K562 (cell line): ENCODE data around the gene CUTC. TPM values are rescaled to one million over a fixed set of nuclear protein-coding genes. Genes with fewer than 3 reads are reported as not detected.

Source experiments
- CAMTA2 ChIP-seq: fragments of 250-450 bp; sonication (Bioruptor Pico); conservative IDR thresholded peaks from 2 replicates; pipeline ENCODE4 v1.5.1; 2022
- HDAC1 ChIP-seq, 2 experiments: fragments of 450-650 bp; IDR thresholded peaks; 2 replicates each; pipeline ENCODE4 v1.6.1; 2016 to 2017; ENCODE audit warnings: inconsistent platforms in 1 of 2, mild to moderate bottlenecking in 1 of 2, moderate library complexity in 1 of 2
- HLTF ChIP-seq: fragments of 450-650 bp; IDR thresholded peaks from 2 replicates; pipeline ENCODE4 v1.6.1; 2016
- KLF13 ChIP-seq: fragments of 450-650 bp; IDR thresholded peaks from 2 replicates; pipeline ENCODE4 v1.6.1; 2016; ENCODE audit warnings: missing genetic modification characterization, low read depth, mild to moderate bottlenecking, missing compliant biosample characterization, moderate library complexity, borderline replicate concordance
- MAFF ChIP-seq: IDR thresholded peaks from 2 replicates; pipeline ENCODE4 v1.6.1; 2012; ENCODE audit warnings: low read length, improper control_type of control experiment
- MAFK ChIP-seq: IDR thresholded peaks from 2 replicates; pipeline ENCODE4 v1.6.1; 2011; ENCODE audit warnings: low read length, improper control_type of control experiment
- MXI1 ChIP-seq: IDR thresholded peaks from 2 replicates; pipeline ENCODE4 v1.6.1; 2011; ENCODE audit warnings: low read depth, mild to moderate bottlenecking, improper control_type of control experiment, low read length
- NEUROD1 ChIP-seq: fragments of 150-350 bp; IDR thresholded peaks from 2 replicates; pipeline ENCODE4 v1.6.1; 2014; ENCODE audit warnings: borderline replicate concordance, low read length, low read depth; ENCODE audit not compliant: partially characterized antibody
- POLR3A ChIP-seq: IDR thresholded peaks from 2 replicates; pipeline ENCODE4 v1.6.1; 2011; ENCODE audit warnings: borderline replicate concordance, mild to moderate bottlenecking, moderate library complexity; ENCODE audit not compliant: insufficient read length, insufficient read depth; ENCODE audit errors: extremely low read depth
- PRMT5 ChIP-seq: sonication (generic); formaldehyde crosslinking; IDR thresholded peaks from 2 replicates; pipeline ENCODE4 v1.5.0; 2020; ENCODE audit warnings: missing genetic modification reagents
- SNRNP70 ChIP-seq: fragments of 200-400 bp; formaldehyde crosslinking; optimal IDR thresholded peaks from 2 replicates; pipeline ENCODE3; 2017; ENCODE audit warnings: low read depth, low read length
- SP1 ChIP-seq: sonication (generic); formaldehyde crosslinking; IDR thresholded peaks from 2 replicates; pipeline ENCODE4 v1.8.1; 2022; ENCODE audit warnings: mild to moderate bottlenecking, missing genetic modification reagents
- TARDBP ChIP-seq: fragments of 450-650 bp; IDR thresholded peaks from 2 replicates; pipeline ENCODE4 v1.6.1; 2016
- ZC3H8 ChIP-seq: fragments of 450-650 bp; IDR thresholded peaks from 2 replicates; pipeline ENCODE4 v1.6.1; 2017
- ZNF316 ChIP-seq: fragments of 450-650 bp; IDR thresholded peaks from 2 replicates; pipeline ENCODE4 v1.6.1; 2016
- ZNF589 ChIP-seq: fragments of 200-800 bp; sonication (Bioruptor generic); IDR thresholded peaks from 2 replicates; pipeline ENCODE4 v1.6.1; 2016; ENCODE audit warnings: low read depth, missing genetic modification characterization, missing compliant biosample characterization
- polyA plus RNA-seq, 8 experiments: library from polyadenylated mRNA; depleted of rRNA in 4 of 8; stranded (reverse) in 5 of 8; unstranded in 3 of 8; fragments of >200 nt; fragmentation: Nextera tagmentation in 2 of 8; fragmentation: Illumina TruSeq in 1 of 8; extraction: Ambion mirVana in 2 of 8; extraction: Trizol in 1 of 8; gene quantifications; 2 replicates each; pipeline versions ENCODE4 v1.2.1 to v1.2.3, GENCODE V29; 2011 to 2014; ENCODE audit warnings: inconsistent platforms in 1 of 8, missing spikeins in 1 of 8
- total RNA-seq, 7 experiments: library from RNA; depleted of rRNA in 6 of 7; stranded (reverse); fragments of >200 nt in 6 of 7; fragmentation: Illumina TruSeq in 2 of 7; extraction: Trizol in 2 of 7; gene quantifications; 2 replicates each; pipeline versions ENCODE4 v1.2.1 to v1.2.3, GENCODE V29; 2011 to 2021; ENCODE audit warnings: low replicate concordance in 1 of 7
- TF ChIP-seq, protein P1 (sequence below), 2 experiments: fragments of 200-800 bp in 1 of 2; sonication (Bioruptor generic) in 1 of 2; sonication (generic) in 1 of 2; formaldehyde crosslinking in 1 of 2; IDR thresholded peaks in 1 of 2; conservative IDR thresholded peaks in 1 of 2; 2 replicates each; pipeline versions ENCODE4 v1.5.0 to v1.6.1; 2016 to 2020; ENCODE audit warnings: missing compliant biosample characterization in 1 of 2, missing genetic modification characterization in 1 of 2, missing genetic modification reagents in 1 of 2
- TF ChIP-seq, protein P2 (sequence below), 2 experiments: IDR thresholded peaks; 2 replicates each; pipeline ENCODE4 v1.6.1; 2012; ENCODE audit warnings: improper control_type of control experiment in 2 of 2, low read depth in 2 of 2, low read length in 2 of 2, borderline replicate concordance in 1 of 2
- TF ChIP-seq, protein P3 (sequence below), 2 experiments: fragments of 450-650 bp in 1 of 2; sonication (generic) in 1 of 2; formaldehyde crosslinking in 1 of 2; IDR thresholded peaks in 1 of 2; conservative IDR thresholded peaks in 1 of 2; 2 replicates each; pipeline versions ENCODE4 v1.6.1 to v1.8.1; 2016 to 2023; ENCODE audit warnings: mild to moderate bottlenecking in 2 of 2, moderate library complexity in 2 of 2, inconsistent platforms in 1 of 2, missing genetic modification reagents in 1 of 2
- TF ChIP-seq, protein P4 (sequence below): fragments of 250-450 bp; sonication (Bioruptor Pico); IDR thresholded peaks from 2 replicates; pipeline ENCODE4 v1.8.0; 2022; ENCODE audit warnings: moderate library complexity, mild to moderate bottlenecking, inconsistent platforms

The CUTC gene
- total and polyA plus RNA-seq, 9 of the 15 experiments (the other 6 are each of a cell fraction or from before 2014, with no cell fraction given): 18.6 to 69.3 (median 32.3) TPM

DNA sequence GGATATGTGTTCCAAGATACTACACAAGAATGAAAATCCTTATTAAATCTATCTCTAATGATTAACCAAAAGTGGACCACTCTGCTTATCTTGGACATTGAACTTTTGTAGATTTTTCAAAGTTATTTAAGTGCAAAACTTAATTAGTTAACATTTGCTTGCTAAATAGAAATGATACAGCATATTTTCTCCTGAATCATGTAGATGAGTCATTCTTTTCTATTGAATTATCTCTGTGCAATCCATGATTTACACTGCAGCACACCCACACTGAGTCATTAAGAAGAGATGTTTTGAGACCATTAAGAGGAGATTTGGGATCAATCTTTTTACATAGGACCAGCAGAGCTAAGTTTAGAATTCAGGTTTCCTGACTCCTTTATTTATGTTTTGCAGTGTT lies 43.8 kb downstream of the CUTC start (continued):
- no peak for TF ChIP-seq POLR3A
- TF ChIP-seq, protein P1, sequence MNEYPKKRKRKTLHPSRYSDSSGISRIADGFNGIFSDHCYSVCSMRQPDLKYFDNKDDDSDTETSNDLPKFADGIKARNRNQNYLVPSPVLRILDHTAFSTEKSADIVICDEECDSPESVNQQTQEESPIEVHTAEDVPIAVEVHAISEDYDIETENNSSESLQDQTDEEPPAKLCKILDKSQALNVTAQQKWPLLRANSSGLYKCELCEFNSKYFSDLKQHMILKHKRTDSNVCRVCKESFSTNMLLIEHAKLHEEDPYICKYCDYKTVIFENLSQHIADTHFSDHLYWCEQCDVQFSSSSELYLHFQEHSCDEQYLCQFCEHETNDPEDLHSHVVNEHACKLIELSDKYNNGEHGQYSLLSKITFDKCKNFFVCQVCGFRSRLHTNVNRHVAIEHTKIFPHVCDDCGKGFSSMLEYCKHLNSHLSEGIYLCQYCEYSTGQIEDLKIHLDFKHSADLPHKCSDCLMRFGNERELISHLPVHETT (CRISPR knock-in tag; conservative IDR thresholded peaks at IDR 0.05 in 1 of 2, IDR thresholded peaks at IDR 0.05 in 1 of 2): no peak
- TF ChIP-seq TARDBP: no peak
- no peak for TF ChIP-seq ZC3H8
- no peak for TF ChIP-seq KLF13 (tag)
- TF ChIP-seq, protein P2, sequence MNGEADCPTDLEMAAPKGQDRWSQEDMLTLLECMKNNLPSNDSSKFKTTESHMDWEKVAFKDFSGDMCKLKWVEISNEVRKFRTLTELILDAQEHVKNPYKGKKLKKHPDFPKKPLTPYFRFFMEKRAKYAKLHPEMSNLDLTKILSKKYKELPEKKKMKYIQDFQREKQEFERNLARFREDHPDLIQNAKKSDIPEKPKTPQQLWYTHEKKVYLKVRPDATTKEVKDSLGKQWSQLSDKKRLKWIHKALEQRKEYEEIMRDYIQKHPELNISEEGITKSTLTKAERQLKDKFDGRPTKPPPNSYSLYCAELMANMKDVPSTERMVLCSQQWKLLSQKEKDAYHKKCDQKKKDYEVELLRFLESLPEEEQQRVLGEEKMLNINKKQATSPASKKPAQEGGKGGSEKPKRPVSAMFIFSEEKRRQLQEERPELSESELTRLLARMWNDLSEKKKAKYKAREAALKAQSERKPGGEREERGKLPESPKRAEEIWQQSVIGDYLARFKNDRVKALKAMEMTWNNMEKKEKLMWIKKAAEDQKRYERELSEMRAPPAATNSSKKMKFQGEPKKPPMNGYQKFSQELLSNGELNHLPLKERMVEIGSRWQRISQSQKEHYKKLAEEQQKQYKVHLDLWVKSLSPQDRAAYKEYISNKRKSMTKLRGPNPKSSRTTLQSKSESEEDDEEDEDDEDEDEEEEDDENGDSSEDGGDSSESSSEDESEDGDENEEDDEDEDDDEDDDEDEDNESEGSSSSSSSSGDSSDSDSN (IDR thresholded peaks at IDR 0.05; ENCODE audit: borderline replicate concordance in 1 of 2, low read depth in 2 of 2, low read length in 2 of 2): no peak
- TF ChIP-seq HDAC1 (IDR thresholded peaks at IDR 0.05): no peak
- TF ChIP-seq ZNF316: peak; percentile 95
- TF ChIP-seq, protein P3, sequence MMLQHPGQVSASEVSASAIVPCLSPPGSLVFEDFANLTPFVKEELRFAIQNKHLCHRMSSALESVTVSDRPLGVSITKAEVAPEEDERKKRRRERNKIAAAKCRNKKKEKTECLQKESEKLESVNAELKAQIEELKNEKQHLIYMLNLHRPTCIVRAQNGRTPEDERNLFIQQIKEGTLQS (IDR thresholded peaks at IDR 0.05): peak; percentile 96
- TF ChIP-seq, protein P3 (CRISPR knock-in tag; conservative IDR thresholded peaks at IDR 0.05): no peak
- TF ChIP-seq MAFF: peak; percentile 86
- no peak for TF ChIP-seq PRMT5
- TF ChIP-seq CAMTA2 (CRISPR knock-in tag): no peak
- TF ChIP-seq, protein P4, sequence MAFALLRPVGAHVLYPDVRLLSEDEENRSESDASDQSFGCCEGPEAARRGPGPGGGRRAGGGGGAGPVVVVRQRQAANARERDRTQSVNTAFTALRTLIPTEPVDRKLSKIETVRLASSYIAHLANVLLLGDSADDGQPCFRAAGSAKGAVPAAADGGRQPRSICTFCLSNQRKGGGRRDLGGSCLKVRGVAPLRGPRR: no peak
- TF ChIP-seq SP1 (CRISPR knock-in tag): no peak
- TF ChIP-seq HLTF: no peak
- TF ChIP-seq SNRNP70: no peak
- no peak for TF ChIP-seq NEUROD1
- TF ChIP-seq MAFK: peak; percentile 83
- no peak for TF ChIP-seq ZNF589
- no peak for TF ChIP-seq MXI1
